GM18951 (cell line): ENCODE measurements around the gene PCDHGB6.
"Not testable (repeated sequence)": the region's sequence is repeated elsewhere in the genome, so short reads cannot be mapped to it uniquely, and the experiment has no call there.

Source experiments
- POLR2A ChIP-seq: IDR thresholded peaks from 4 replicates; pipeline ENCODE4 v1.6.1; 2011; ENCODE audit warnings: mild to moderate bottlenecking; ENCODE audit not compliant: insufficient read length, insufficient read depth; ENCODE audit errors: extremely low read depth
- in situ Hi-C: fragments of 300-500 bp; cut with MboI; formaldehyde crosslinking; loops from one replicate; pipeline ENCODE4 v1.12.0; 2022; ENCODE audit warnings: low sequenced_read_pairs, mixed read lengths, inconsistent platforms; ENCODE audit not compliant: unreplicated experiment

PCDHGB6 gene

DNA sequence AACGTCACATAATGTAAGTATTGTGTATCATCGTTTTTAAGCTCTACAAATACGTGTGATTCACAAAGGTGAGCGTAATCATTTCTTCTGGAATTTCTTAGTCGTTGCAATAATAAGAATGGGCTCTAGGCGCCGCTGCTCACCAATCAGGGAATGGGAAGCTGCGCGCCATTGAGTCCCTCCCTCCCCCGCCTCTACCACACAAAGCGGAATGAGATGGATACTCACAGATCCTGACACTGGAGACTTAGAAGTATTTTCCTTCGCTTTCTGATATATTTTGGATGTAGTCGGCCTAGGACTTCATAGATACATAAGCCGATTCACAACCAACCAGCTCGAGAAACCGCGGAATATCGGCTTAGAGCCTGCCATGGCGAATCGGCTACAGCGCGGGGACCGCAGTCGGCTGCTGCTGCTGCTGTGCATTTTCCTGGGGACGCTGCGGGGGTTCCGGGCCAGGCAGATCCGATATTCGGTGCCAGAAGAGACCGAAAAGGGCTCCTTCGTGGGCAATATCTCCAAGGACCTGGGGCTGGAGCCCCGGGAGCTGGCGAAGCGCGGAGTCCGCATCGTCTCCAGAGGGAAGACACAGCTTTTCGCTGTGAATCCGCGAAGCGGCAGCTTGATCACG lies 13.2 kb downstream of the PCDHGB6 start, which contains the start of gene PCDHGA11:
PCDHGA11 (plus strand) TSS at position 197 of the 634 bp plus-strand sequence; CDS start at position 374, 177 bp downstream.
- no peak for TF ChIP-seq POLR2A
- in situ Hi-C loops, result no loop called here

DNA sequence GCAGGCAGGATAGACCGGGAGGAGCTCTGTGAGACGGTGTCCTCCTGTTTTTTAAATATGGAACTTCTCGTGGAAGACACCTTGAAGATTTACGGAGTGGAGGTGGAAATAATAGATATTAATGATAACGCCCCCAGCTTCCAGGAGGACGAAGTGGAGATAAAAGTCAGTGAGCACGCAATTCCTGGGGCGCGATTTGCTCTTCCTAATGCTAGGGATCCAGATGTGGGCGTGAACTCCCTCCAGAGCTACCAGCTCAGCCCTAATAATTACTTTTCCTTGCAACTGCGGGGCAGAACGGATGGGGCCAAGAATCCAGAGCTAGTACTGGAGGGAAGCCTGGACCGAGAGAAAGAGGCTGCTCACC lies 13.7 kb downstream of the PCDHGB6 start:
- no peak for TF ChIP-seq POLR2A

DNA sequence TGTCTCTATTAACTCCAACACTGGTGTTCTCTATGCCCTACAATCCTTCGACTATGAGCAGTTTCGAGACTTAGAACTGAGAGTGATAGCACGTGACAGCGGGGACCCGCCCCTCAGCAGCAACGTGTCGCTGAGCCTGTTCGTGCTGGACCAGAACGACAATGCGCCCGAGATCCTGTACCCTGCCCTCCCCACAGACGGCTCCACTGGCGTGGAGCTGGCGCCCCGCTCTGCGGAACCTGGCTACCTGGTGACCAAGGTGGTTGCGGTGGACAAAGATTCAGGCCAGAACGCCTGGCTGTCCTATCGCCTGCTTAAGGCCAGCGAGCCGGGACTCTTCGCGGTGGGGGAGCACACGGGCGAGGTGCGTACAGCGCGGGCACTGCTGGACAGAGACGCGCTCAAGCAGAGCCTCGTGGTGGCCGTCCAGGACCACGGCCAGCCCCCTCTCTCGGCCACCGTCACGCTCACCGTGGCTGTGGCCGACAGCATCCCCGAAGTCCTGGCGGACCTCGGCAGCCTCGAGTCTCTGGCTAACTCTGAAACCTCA lies 15.0 kb downstream of the PCDHGB6 start:
- no peak for TF ChIP-seq POLR2A

More for the DNA sequence above, 13.7 kb downstream of the PCDHGB6 start:
- in situ Hi-C loops, result no loop called here

DNA sequence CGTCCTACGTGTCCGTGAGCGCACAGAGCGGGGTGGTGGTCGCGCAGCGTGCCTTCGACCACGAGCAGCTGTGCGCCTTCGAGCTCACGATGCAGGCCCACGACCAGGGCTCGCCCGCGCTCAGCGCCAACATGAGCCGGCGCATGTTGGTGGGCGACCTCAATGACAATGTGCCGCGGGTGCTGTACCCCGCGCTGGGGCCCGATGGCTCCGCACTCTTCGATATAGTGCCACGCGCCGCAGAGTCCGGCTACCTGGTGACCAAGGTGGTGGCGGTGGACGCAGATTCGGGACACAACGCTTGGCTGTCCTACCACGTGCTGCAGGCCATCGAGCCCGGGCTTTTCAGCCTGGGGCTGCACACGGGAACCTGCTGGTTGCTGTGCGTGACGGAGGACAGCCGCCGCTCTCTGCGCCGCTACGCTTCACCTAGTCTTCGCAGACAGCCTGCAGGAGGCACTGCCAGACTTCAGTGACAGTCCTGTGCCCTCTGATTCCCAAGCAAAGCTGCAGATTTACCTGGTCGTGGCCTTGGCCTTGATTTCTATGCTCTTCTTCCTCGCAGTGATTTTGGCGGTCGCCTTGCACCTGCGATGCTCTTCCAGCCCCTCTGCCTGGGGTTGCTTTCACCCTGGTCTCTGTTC lies 20.1 kb downstream of the PCDHGB6 start:
- no peak for TF ChIP-seq POLR2A
- in situ Hi-C loops, result no loop called here

More for the DNA sequence above, 15.0 kb downstream of the PCDHGB6 start:
- in situ Hi-C loops, result no loop called here

DNA sequence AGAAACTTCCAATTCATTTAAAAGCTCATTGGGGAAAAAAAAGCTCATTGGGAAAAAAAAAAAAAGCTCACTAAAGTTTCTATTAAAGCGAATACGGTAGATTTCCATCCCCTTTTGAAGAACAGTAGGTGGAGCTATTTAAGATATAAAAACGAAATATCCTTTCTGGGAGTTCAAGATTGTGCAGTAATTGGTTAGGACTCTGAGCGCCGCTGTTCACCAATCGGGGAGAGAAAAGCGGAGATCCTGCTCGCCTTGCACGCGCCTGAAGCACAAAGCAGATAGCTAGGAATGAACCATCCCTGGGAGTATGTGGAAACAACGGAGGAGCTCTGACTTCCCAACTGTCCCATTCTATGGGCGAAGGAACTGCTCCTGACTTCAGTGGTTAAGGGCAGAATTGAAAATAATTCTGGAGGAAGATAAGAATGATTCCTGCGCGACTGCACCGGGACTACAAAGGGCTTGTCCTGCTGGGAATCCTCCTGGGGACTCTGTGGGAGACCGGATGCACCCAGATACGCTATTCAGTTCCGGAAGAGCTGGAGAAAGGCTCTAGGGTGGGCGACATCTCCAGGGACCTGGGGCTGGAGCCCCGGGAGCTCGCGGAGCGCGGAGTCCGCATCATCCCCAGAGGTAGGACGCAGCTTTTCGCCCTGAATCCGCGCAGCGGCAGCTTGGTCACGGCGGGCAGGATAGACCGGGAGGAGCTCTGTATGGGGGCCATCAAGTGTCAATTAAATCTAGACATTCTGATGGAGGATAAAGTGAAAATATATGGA lies 22.7 kb downstream of the PCDHGB6 start, which contains the start of gene PCDHGA12:
PCDHGA12 (plus strand) TSS at position 176 of the 782 bp plus-strand sequence; CDS start at position 429, 253 bp downstream.
- in situ Hi-C loops, result no loop called here
- no peak for TF ChIP-seq POLR2A

DNA sequence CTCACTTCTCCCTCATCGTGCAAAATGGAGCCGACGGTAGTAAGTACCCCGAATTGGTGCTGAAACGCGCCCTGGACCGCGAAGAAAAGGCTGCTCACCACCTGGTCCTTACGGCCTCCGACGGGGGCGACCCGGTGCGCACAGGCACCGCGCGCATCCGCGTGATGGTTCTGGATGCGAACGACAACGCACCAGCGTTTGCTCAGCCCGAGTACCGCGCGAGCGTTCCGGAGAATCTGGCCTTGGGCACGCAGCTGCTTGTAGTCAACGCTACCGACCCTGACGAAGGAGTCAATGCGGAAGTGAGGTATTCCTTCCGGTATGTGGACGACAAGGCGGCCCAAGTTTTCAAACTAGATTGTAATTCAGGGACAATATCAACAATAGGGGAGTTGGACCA lies 23.5 kb downstream of the PCDHGB6 start:
- in situ Hi-C loops, result no loop called here
- TF ChIP-seq POLR2A, result peak; percentile 44

DNA sequence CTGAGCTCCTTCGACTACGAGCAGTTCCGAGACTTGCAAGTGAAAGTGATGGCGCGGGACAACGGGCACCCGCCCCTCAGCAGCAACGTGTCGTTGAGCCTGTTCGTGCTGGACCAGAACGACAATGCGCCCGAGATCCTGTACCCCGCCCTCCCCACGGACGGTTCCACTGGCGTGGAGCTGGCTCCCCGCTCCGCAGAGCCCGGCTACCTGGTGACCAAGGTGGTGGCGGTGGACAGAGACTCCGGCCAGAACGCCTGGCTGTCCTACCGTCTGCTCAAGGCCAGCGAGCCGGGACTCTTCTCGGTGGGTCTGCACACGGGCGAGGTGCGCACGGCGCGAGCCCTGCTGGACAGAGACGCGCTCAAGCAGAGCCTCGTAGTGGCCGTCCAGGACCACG lies 24.5 kb downstream of the PCDHGB6 start:
- in situ Hi-C loops, result not testable (repeated sequence)

DNA sequence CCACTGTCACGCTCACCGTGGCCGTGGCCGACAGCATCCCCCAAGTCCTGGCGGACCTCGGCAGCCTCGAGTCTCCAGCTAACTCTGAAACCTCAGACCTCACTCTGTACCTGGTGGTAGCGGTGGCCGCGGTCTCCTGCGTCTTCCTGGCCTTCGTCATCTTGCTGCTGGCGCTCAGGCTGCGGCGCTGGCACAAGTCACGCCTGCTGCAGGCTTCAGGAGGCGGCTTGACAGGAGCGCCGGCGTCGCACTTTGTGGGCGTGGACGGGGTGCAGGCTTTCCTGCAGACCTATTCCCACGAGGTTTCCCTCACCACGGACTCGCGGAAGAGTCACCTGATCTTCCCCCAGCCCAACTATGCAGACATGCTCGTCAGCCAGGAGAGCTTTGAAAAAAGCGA lies 24.9 kb downstream of the PCDHGB6 start:
- in situ Hi-C loops, result not testable (repeated sequence)

DNA sequence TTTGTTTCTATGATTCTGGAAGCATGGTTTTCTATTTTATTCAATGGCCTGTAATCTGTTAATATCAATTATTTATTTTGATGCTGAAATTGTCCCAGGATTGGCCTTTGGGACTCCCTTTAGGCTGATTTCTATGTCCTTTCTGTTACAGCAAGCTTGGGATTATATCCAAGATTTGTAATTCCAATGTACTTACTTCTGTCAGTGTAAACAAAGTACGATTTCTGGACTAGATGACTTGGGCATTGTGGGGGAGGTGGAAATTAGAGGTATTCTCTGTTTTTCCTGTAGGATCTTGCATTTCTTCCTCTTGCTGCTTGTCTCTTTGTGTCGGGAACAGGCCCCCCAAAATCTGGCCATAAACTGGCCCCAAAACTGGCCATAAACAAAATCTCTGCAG lies 26.2 kb downstream of the PCDHGB6 start:
- no peak for TF ChIP-seq POLR2A
- in situ Hi-C loops, result no loop called here

DNA sequence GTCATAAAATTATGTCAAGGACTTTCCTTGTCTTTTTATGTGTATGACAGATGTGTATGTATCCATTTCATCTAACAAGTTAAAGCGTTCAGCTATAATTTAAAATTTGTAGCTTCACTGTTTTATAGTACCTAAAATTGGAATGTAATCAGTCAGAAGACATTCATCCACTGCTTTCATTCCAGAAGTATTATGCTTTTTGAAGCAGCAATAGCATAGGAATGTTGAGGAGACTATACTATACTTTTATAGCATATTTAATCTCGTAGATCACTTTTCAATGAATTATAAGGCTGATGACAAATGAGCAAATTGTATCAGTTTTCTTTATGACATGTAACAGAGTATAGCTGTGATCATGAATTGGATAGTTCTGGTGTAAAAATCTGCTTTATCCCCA lies 29.4 kb downstream of the PCDHGB6 start:
- TF ChIP-seq POLR2A, result no peak
- in situ Hi-C loops, result no loop called here

DNA sequence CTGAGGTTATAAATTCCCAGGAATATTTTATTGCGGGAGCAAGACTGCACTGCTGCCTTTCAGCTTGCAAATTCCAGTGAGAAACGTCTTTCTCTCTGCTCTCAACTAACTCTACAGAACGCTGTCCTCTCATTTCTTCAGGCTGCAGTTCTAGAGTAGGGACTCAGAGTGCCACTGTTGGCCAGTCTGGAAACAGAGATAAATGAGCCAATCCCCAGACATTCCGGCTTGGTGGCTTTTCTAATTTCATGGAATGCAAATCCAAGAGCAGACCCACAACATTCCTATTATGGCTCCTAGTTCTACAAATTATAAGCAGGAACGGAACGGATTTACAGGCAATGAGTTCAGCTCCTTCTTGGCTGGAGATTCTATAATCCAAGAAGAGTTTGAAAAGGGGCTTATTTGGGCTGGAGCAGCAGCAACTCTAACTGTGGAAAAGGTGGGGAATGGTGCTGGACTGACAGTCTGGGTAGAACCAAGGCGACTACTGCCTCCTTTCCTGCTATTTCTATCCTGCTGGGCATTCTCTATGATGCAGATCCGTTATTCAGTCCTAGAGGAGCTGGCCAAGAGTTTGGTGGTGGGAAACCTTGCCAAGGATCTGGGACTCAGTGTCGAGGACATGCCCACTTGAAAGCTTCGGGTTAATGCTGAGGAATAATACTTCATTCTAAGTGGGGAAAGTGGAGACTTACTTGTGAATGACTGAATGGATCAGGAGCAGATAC lies 31.8 kb downstream of the PCDHGB6 start:
- TF ChIP-seq POLR2A, result no peak
- in situ Hi-C loops, result no loop called here

DNA sequence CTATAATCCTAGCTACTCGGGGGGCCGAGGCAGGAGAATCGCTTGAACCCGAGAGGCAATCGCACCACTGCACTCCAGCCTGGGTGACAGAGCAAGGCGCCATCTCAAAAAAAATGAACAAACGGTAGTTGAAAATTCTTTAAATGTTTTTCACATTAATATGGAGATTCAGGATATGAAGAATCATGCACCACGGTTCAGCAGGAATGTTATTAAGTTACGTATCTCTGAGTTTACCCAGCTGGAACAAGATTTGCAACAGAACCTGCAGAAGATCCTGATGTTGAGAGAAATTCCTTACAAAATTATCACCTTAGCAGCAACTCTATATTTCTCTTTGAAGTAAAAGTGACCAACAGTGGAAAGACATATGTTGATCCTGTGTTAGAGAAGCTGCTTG lies 32.5 kb downstream of the PCDHGB6 start:
- no peak for TF ChIP-seq POLR2A
- in situ Hi-C loops, result no loop called here
